H4 (cell line): ENCODE measurements around the gene CEP170B. TPM values are rescaled to one million over a fixed set of nuclear protein-coding genes. Genes with fewer than 3 reads are reported as not detected.
"Not testable (repeated sequence)": the region's sequence is repeated elsewhere in the genome, so short reads cannot be mapped to it uniquely, and the experiment has no call there.

Experiments
- DNase-seq: peaks from one replicate; pipeline ENCODE4 v3.0.0-alpha.2; 2015; ENCODE audit warnings: low spot score
- total RNA-seq: library from RNA; depleted of rRNA; stranded (reverse); fragments of >200 nt; shearing (Covaris generic); gene quantifications from 2 replicates; pipeline ENCODE4 v1.2.3, GENCODE V29; 2014

Gene CEP170B
- total RNA-seq, 1 experiment from 2014 or later = 3.5 TPM

DNA sequence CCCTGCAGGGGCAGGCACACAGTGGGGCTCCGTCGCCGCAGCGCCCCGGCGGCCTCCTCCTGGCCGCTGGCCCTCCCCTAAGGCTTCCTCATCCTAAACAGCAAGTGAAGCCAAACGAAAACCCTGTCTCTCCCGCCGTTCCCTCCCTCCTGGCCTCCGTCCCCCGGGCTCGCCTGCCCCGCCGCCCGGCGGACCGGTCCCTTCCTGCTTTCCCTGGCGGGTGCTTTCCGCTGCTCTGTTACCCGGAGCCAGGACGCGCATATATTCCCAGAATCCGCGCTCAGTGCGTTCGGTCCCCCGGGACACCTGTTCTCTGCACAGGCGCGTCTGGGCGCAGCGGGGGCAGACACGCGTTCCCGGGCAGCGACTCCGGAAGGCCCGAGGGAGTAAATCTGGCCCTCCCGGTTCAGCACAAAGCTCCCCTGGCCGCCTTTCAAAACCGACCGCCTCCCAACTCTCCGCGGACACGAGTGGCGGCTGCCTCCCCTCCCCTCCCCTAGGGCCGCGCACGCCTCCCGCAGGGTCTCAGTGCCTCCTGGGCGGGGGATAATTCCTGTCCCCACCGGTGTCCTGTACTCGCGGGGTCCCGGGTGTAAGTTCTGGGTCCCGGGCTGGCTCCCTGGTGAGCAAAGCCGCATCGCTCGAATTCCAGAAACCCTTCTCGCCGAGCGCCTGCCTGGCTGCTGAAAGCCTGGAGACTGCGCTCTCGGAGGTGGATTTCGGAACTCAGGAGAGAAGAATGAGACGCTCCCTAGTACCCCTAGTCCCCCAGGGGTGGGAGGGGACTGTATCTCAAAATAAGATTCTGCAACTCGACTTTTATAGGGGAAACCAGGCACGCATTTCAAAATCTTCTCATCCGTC lies 21.4 kb upstream of the CEP170B start:
- no peak for DNase-seq

DNA sequence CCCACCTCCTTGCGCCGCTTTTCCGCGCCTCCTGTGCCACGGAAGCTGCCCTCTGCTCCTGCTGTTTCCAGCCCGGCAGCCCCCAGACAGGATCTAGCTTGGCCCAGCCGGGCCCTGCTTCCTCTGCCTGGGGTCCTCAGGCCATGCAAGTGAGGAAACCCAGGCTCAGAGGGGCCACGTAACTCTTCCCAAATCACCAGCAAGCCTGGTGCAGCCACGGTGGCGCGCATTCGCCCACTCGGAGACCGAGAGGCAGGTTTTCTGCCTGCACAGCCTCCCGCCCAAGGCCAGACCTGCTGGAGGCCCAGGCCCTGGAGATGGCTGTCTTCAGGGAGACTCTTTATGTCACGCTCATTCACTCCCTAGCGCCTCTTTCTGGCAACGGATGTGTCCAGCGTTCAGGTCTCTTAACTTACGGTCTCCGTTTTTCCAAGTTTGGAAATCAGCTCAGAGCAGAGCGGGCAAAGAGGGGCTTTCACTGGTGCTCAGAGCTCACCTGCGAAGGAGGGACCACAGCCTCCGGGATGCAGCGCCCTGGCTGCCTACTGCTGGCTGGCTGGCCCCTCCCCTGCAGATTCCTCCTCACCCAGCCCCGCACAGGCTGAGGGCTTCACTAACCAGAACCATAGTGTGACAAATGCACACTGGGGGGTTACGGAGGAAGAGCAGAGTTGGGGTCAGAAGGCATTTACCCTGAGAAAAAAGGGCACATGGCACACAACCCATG lies 20.6 kb upstream of the CEP170B start:
- no peak for DNase-seq

DNA sequence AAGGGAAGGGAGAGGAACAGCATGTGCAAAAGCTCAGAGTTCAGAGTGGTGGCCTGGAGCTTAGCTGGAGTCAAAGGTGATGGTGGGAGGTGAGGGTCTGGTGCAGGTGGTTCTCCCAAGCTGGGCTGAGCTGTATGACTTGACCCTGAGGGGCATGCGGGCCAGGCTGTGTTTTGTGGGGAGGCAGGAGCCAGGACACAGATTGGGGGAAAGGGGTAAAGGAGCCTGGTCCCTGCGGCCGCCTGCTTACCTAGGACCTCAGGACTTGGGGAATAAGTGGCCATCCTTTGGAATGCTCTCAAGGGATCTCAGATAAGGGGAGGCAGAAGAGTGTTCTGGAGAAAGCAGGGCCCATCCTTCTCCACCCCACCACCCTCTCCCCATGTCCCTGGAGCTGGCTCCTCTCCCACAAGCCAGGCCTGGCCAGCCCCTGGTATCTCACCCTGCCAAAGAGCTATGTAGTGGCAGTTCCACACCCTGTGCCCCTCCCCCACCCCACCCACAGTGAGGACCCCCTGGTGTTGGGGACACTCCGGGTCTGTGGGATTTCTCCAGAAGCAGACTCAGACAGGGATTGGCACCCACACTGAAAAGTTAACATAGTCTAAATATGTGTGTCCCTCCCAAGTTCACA lies 19.9 kb upstream of the CEP170B start:
- DNase-seq = no peak

DNA sequence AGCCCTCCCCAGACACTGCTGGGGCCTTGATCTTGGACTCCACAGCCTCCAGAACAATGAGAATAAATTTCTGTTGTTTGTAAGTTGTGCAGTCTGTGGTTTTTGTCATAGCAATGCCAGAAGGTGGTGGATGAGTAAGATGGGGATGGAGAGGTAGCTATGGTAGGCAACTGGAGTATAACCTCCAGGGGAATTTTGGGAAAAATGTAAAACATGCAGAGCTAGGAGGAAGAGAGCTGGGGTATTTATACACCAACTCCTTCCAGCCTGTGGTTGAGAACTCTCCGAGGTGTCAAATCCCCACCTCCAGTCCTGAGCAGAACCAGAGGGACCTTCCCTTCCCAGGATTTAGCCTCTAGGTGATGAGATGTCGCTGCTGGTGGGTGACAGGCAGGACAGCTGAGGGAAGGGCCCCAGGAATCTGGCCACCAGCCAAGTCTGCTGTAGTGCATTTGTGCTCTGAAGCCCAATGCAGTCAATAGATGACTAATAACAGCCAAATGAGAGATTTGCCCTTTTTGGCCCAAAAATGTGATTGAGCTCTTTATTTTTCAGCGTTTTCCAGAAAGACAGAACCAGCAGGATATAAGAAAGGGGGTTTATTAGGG lies 19.1 kb upstream of the CEP170B start:
- no peak for DNase-seq

DNA sequence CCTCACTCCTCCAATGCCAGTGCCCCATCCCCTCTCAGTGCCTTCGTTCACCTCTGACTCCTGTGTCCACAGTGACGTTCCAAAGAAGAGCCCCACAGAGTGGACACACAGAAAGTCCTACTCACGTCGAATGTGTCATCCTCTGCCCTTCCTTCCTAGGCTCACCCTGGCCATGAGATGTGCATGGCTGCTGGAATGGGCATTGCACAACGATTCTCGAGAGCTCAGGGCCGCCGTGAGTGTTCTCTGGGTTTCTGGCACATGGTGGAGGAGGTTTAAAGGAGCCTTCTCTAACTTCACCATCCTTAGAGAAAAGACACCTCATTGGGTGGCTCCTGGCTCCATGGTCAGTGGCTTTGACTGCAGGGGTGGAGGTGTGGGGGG lies 12.8 kb upstream of the CEP170B start:
- DNase-seq = no peak

DNA sequence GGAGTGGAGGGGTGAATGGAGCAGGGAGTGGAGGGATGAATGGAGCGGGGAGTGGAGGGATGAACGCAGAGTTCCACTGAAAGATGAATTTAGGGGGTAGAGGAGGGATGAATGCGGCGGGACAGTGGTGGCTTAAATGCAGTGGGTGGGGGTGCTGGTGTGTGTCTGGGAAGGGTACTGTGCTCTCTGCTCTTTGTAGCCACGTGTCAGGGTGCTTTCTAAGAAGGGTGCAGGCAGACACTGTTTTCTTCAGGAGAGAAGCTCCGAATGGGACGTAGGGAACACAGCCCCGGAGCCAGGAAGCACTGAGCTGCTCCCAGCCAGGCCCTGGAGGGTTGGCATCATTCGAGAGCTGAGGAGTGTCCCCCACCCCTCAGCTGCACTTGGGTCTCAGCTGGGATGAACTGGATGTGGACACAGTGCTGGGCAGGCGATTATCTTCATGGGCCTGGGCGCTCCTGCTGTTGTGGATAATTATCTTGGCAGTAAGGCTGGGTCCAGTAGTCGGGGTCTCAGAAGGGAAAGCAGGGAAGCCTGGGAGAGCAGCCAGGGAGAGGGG lies 9.5 kb upstream of the CEP170B start:
- DNase-seq = no peak

- DNase-seq = no peak
Measured at GRCh38 chr14:104856157-104856868, 8.8 kb upstream of the CEP170B start.

DNA sequence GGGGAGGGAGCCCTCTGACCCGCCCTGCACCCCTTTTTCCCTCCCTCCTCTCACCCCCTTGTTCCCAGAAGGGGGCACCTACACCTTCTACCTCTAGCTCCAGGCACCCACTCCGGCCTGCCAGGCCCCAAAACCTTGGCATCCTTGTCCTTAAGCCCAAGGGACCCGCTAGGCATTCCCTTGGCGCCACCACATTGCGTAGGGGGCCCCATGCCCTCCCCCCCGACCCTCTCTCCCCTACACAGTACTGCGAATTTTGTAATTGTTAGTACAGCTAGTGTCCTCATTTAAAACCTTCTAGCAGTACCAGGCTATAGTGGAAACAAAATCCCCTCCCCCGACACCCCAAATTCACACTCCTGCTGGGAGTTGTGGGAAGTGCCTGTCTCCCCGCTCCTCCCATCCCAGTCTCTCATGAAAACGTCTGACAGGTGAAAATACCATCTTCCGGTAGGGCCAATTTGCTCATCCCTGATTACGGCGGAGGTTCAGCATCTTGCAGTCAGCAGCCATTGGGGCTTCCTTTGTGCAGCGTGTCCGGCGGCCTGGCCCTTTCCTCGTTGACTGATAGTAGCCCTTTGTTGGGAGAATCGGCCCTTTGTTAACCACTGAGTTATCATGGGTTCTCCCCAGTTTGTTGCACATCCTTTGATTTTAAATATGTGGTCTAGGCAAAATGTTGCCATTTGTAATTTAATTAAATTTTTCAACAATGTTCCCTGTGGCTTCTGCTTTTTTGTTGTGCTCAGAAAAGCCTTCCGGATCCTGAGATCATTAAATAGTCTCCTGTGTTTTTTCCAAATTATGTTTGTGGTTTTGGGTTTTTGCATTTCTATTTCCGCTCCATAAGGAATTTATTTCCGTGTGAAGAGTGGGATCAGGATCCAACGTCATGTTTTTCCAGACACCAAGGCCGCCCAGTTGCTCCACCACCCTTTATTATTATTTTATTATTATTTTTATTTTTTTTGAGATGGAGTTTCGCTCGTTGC lies 7.9 kb upstream of the CEP170B start:
- DNase-seq = no peak

DNA sequence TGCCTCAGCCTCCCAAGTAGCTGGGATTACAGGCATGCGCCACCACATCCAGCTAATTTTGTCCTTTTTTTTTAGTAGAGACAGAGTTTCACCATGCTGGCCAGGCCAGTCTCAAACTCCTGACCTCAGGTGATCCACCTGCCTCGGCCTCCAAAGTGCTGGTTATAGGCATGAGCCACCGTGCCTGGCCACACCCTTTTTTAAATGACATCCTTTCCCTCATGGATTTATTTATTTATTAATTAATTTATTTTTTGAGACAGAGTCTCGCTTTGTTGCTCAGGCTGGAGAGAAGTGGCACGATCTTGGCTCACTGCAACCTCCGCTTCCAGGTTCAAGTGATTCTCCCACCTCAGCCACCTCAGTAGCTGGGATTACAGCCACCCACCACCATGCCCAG lies 7.1 kb upstream of the CEP170B start:
- not testable (repeated sequence) for DNase-seq

- DNase-seq = no peak
Measured at GRCh38 chr14:104858811-104859426, 6.1 kb upstream of the CEP170B start.

DNA sequence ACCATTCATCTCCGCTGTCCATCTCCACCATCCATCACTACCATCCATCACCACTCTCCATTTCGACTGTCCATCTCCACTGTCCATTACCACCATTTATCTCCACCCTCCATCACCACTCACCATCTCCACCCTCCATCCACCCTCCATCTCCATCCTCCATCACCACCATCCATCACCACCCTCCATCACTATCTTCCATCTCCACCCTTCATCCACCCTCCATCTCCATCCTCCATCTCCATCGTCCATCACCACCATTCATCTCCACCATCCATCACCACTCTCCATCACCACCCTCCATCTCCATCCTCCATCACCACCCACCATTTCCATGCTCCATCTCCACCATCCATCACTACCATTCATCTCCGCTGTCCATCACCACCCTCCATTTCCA lies 5.2 kb upstream of the CEP170B start:
- no peak for DNase-seq

DNA sequence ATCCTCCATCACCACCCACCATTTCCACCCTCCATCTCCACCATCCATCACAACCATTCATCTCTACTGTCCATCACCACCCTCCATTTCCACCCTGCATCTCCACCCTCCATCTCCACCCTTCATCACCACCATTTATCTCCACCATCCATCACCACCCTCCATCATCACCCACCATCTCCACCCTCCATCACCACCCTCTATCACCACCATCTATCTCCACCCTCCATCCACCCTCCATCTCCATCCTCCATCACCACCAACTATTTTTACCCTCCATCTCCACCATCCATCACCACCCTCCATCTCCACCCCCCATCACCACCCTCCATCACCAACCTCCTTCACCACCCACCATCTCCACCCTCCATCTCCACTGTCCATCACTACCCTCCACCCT lies 4.7 kb upstream of the CEP170B start:
- no peak for DNase-seq

DNA sequence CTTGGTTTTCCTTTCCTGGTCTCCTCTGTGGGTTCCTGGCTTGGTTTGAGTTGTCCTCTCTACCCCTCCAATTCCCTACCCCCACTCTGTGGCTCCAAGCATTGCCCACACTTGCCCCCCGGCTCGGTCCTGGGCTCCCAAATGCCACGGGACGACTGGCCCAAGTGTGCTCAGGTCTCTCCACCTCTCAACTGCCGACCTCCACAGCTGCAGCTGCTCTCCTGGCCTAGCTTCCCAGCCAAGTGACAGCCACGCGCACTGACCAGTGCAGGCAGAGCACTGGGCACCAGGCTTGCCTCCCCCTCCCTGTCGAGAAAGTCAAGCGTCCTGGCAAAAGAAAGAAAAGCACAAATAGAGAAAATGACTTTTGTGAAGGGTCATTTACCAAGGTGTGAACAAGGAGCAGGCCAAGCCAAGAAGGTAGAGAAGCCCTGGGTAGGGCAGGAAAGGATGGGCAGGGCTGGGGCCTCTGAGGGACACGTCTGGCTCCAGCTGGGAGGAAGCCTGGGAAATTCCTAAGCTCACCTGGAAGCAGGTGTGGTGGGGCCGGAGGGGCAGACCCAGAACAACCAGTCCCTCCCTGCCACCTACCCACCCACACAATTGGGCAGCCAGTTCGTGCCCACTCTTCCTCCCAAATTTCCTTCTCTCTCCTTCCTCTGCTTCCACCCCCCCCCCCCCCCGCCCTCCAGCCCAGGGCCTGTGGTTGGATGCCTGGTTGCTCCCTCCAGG lies 1.8 kb upstream of the CEP170B start:
- DNase-seq = no peak

GRCh38 chr14:104863923-104864266 lies 1.2 kb upstream of the CEP170B start:
- no peak for DNase-seq

GRCh38 chr14:104864267-104865080 lies 594 bp upstream of the CEP170B start:
- DNase-seq = no peak

DNA sequence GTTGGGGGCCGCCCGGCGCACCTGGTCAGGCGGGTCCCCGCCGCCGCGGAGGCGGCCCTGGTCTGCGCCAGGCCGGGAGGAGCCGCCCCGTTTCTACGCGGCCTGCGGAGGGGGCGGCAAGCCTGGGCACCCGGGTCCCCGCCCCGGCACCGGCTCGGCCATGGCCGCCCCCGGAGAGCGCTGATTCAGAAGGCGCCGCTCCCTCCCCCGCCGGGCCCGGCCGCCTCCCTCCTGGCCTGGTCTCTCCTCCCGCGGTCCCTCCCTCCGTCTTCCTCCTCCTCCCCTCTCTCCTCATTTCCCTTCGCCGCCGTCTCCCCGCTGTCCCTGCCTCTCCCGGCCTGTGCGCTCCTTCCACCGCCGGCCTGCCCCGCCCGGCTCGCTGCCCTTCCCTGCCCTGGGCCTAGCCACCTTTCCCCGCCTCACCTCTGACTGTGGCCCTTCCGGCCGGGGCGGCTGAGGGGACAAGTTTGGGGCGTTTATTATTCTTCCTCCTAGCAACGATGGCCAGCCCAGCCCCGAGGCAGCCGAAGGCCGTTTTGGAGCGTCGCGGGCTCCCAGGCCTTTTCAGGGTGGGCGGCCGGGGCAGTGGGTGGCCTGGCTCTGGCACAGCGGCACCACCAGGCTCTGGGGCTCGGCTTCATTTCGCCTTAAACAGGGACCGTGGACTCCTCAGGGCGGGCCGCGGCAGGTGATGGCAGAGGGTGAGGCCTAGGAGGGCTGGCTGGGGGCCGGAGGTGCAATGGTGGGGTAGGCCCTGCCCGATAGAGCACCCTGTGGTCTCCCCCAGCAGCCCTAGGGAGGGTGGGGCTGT lies 768 bp downstream of the CEP170B start:
- peak; percentile 48 for DNase-seq
